Measurements from ENCODE around the gene NFIB.
A peak's percentile ranks its signal among the peaks of the same experiment; 100 is the strongest.

NFIB gene

GRCh38 chr9:14185016-14185415, 128.9 kb downstream of the NFIB start:
- no peak for DNase-seq (ENCODE audit: low spot score)

GRCh38 chr9:14183001-14183400, 130.9 kb downstream of the NFIB start:
- no peak for DNase-seq (ENCODE audit: low spot score)

GRCh38 chr9:14180960-14181537, 132.9 kb downstream of the NFIB start:
- DNase-seq (ENCODE audit: low spot score), result no peak

GRCh38 chr9:14180093-14180959, 133.6 kb downstream of the NFIB start:
- no peak for DNase-seq (ENCODE audit: low spot score)

GRCh38 chr9:14179449-14179848, 134.5 kb downstream of the NFIB start:
- no peak for DNase-seq (ENCODE audit: low spot score)

- DNase-seq (ENCODE audit: low spot score), result no peak
These were observed 138.2 kb downstream of the NFIB start for GRCh38 chr9:14175778-14176177.

GRCh38 chr9:14173713-14174112, 140.2 kb downstream of the NFIB start:
- no peak for DNase-seq (ENCODE audit: low spot score)

- no peak for DNase-seq (ENCODE audit: low spot score)
These were observed 142.9 kb downstream of the NFIB start for GRCh38 chr9:14170973-14171596.

GRCh38 chr9:14170392-14170931, 143.5 kb downstream of the NFIB start:
- DNase-seq (ENCODE audit: low spot score), result no peak

GRCh38 chr9:14168381-14168780, 145.6 kb downstream of the NFIB start:
- no peak for DNase-seq (ENCODE audit: low spot score)

GRCh38 chr9:14165376-14166035, 148.4 kb downstream of the NFIB start:
- no peak for DNase-seq (ENCODE audit: low spot score)

- DNase-seq (ENCODE audit: low spot score), result no peak
These were observed 149.0 kb downstream of the NFIB start for GRCh38 chr9:14164908-14165307.

GRCh38 chr9:14159440-14160216, 154.3 kb downstream of the NFIB start:
- no peak for DNase-seq (ENCODE audit: low spot score)

GRCh38 chr9:14158916-14159315, 155.0 kb downstream of the NFIB start:
- DNase-seq (ENCODE audit: low spot score), result peak; percentile 73

- no peak for DNase-seq (ENCODE audit: low spot score)
These were observed 155.7 kb downstream of the NFIB start for GRCh38 chr9:14158136-14158813.

GRCh38 chr9:14157191-14157590, 156.8 kb downstream of the NFIB start:
- DNase-seq (ENCODE audit: low spot score), result no peak

- DNase-seq (ENCODE audit: low spot score), result no peak
These were observed 157.9 kb downstream of the NFIB start for GRCh38 chr9:14156046-14156445.

- DNase-seq (ENCODE audit: low spot score), result peak; percentile 67
These were observed 158.7 kb downstream of the NFIB start for GRCh38 chr9:14155237-14155636.

GRCh38 chr9:14153310-14153720, 160.6 kb downstream of the NFIB start:
- DNase-seq (ENCODE audit: low spot score), result no peak

GRCh38 chr9:14151451-14151850, 162.5 kb downstream of the NFIB start:
- DNase-seq (ENCODE audit: low spot score), result no peak

GRCh38 chr9:14148501-14149103, 165.3 kb downstream of the NFIB start:
- no peak for DNase-seq (ENCODE audit: low spot score)

All from kidney capillary endothelial cell (primary cell).